T-helper 2 cell treated with Interferon-gamma antibody and Interleukin-4, amounts not matched to agents 5 μg/mL and 100 μg/mL, for 36 hours (primary cell): Measurements from ENCODE around the gene SLC35F1.

ENCODE experiments used
- DNase-seq: peaks from one replicate; pipeline ENCODE4 v3.0.0; 2021; ENCODE audit warnings: low spot score
- H3K27ac Mint-ChIP-seq: one replicate; pipeline ENCODE4 v1.8.0; 2021; ENCODE audit warnings: mild to moderate bottlenecking, mixed read lengths
- H3K27me3 Mint-ChIP-seq: one replicate; pipeline ENCODE4 v1.8.0; 2021; ENCODE audit warnings: low read depth, mixed read lengths
- H3K36me3 Mint-ChIP-seq: one replicate; pipeline ENCODE4 v1.8.0; 2021; ENCODE audit warnings: low read depth, mixed read lengths
- H3K4me1 Mint-ChIP-seq: one replicate; pipeline ENCODE4 v1.8.0; 2021; ENCODE audit warnings: low read depth, mixed read lengths
- H3K4me3 Mint-ChIP-seq: one replicate; pipeline ENCODE4 v1.8.0; 2022; ENCODE audit warnings: mild to moderate bottlenecking, moderate library complexity, mixed read lengths
- H3K9me3 Mint-ChIP-seq: one replicate; pipeline ENCODE4 v1.8.0; 2021; ENCODE audit warnings: mixed read lengths

The SLC35F1 gene

DNA sequence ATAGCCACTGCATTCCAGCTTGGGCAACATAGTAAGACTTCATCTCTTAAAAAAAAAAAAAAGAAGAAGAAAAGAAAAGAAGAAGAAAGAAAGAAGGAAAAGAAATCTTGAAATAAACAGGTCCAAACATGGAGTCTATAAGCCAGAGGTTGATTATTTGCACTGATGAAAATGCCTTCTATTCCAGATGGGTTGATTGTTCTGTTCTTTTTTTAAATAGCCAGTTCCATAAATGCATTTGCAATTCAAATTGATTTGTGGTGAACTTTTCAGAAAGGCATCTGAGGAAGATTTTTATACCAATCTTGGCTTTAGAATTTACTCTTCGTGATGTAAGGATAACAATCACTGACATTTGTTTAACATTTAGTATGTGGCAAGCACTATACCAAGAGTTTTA, 397.3 kb downstream of the SLC35F1 start:
- Mint-ChIP-seq H3K9me3 (no peaks in the 10 kb centered on the region), H3K27ac (no peak overlapping the region), H3K27me3 (peaks cover 2% of the 10 kb centered on the region), H3K36me3 (no peaks in the 10 kb centered on the region), H3K4me3 (no peak overlapping the region), H3K4me1 (no peaks in the 10 kb centered on the region)
- no peak for DNase-seq

DNA sequence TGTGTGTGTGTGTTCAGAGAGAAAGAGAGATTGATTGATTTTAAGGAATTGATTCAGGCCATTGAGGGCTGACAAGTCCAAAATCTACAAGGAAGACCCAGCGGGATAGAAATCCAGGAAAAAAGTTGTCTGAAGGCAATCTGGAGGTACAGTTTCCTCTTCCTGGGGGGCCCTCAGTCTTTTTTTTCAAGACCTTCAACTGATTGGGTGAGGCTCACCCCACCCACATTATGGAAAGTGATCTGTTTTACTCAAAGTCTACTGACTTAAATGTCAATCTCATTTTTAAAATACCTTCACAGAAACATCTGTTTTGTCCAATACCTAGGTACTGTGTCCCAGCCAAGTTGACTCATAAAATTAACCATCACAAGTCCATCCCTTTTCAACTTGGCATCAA, 398.0 kb downstream of the SLC35F1 start:
- Mint-ChIP-seq H3K27ac (no peak overlapping the region), H3K36me3 (no peaks in the 10 kb centered on the region), H3K4me3 (no peak overlapping the region), H3K27me3 (peaks cover 2% of the 10 kb centered on the region), H3K9me3 (no peaks in the 10 kb centered on the region), H3K4me1 (no peaks in the 10 kb centered on the region)
- no peak for DNase-seq

DNA sequence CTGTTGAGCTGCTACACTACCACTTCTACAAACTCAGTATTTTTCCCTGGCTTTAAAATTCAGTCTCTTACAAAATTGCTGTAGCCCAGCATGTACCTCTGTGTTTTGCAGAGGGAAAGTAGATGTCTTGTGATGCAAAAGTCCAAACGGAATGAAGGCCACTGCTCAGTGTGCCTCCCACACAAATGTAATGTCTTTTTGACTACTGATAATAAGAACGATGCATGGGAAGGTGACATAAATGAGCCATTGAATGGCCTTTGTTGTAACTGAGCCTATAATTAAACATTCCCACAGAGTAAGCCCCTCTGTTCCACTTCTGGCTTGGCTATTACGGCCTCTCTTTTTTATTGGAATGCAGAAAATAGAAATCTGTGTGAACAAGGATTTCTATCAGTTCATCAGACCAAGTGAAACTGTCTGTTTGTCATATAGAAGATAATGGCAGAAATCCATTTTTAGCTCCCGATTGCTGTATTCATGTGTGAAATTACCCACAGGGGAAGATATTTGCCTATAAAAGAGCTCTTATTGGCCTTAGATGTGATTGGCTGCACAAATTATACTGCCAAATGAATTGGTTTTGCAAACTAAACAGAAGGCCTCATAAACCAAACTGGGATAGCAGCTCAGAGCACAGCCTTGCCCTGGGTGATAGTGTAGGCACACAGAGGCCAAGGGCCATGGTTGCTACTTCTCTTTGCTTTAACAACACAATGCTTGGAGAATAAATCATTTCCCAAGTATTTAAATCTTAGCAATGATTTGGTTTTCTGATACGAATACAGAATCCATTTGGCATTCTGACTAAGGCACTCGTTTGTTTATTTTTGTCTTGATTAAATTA, 399.6 kb downstream of the SLC35F1 start:
- Mint-ChIP-seq H3K4me3 (no peak overlapping the region), H3K9me3 (no peaks in the 10 kb centered on the region), H3K27ac (no peak overlapping the region), H3K36me3 (no peaks in the 10 kb centered on the region), H3K4me1 (no peaks in the 10 kb centered on the region), H3K27me3 (no peaks in the 10 kb centered on the region)
- no peak for DNase-seq

DNA sequence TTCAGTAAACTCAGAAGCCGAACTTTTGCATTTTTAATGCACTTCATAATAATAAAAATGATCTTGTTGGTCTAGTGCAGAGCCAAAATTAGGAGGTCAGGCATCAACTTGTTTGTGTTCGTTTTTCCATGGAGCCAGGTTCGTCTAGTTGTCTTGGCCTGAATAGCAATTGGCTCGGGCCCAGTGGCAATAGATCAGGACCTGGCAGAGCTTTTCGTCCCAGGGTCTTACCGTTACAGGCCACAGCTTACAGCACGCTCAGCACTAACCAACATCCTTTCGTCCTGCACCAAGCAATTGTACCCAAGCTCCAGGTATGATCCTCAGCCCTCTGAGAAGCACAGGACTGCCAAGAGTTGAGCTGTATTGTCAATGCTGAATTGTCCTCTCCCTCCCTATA, 400.5 kb downstream of the SLC35F1 start:
- Mint-ChIP-seq H3K4me3 (no peak overlapping the region), H3K27ac (no peak overlapping the region), H3K36me3 (no peaks in the 10 kb centered on the region), H3K27me3 (no peaks in the 10 kb centered on the region), H3K4me1 (no peaks in the 10 kb centered on the region), H3K9me3 (no peaks in the 10 kb centered on the region)
- no peak for DNase-seq

DNA sequence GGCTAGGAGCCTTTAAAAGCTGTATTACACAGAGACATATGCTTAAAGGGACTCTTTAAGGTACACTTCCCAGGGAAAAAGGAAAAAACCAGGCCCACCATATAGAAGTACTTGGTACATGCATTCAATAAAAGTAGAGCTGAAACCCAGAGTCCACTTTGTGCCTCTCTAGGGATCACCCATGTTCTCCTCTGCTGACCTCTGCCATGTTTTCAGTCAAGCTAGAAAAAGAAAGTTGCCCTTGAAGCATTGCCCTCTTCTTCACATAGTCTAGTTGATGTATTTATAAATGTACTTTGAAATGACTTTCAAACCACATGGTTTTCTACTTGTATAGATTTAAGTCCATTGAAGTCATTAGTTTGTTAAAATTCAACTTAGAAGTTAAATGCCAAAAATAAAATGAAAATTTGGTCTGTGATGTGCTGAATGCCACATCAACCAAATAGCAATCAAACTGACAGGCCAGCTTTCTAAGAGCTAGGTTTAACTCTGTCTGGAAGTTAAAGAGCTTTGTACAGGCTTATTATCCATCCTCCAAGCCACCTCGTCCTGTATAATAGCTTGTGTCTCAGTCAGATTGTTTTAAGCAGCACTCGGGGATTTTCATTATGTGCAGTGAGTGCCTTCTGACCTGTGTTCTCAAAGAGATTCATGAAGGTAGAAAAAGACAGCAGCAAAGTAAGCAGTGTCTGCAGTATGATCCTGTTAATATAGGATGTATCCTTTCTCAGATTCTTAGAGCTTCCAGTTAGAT, 402.5 kb downstream of the SLC35F1 start:
- no peak for DNase-seq
- H3K27me3 Mint-ChIP-seq = peaks cover 4% of the 10 kb centered on the region
- no peaks in the 10 kb centered on the region for H3K9me3 Mint-ChIP-seq
- H3K36me3 Mint-ChIP-seq = no peaks in the 10 kb centered on the region
- H3K4me1 Mint-ChIP-seq = no peaks in the 10 kb centered on the region
- no peak overlapping the region for H3K4me3 Mint-ChIP-seq
- no peak overlapping the region for H3K27ac Mint-ChIP-seq

DNA sequence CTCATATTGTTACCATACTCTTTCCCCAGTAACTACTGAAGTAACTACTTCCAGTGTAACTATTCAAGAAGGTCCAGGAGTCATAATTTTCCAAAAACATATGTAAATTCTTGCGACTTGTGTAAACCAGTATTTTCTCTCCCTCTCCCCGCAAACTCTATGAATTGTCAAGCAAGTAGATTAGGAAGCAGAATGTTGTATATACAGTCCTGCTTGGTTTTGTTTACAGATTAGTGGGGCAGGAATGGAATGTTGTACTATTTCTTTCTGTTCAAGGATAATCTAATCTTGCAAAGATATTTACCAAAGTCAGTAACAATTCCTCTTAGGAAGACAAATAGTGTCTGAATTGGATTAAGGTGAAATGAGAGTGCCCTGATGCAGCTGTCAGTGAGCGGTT, 406.1 kb downstream of the SLC35F1 start:
- Mint-ChIP-seq H3K4me3 (no peak overlapping the region), H3K27ac (no peak overlapping the region), H3K36me3 (no peaks in the 10 kb centered on the region), H3K4me1 (no peaks in the 10 kb centered on the region), H3K27me3 (peaks cover 6% of the 10 kb centered on the region), H3K9me3 (no peaks in the 10 kb centered on the region)
- DNase-seq = no peak

DNA sequence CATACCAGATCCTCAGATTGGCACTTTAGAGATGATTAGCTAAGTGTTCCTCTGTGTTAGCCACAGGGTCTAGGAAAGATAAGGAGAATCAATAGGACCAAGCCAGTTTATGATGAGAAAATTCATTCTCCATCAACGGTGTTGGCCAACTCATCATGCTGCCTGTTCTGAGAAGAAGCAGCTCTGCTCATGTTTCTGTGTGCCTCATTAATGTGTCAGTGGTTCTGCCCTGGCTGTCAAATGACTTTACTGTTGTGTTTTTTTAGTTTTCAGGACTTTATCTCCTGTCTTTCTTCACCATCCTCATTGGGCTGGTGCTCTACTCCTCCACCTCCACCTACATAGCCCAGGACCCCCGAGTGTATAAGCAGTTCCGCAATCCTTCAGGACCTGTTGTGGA, 406.7 kb downstream of the SLC35F1 start:
- Mint-ChIP-seq H3K36me3 (no peaks in the 10 kb centered on the region), H3K27me3 (peaks cover 6% of the 10 kb centered on the region), H3K4me1 (no peaks in the 10 kb centered on the region), H3K9me3 (no peaks in the 10 kb centered on the region), H3K4me3 (no peak overlapping the region), H3K27ac (no peak overlapping the region)
- no peak for DNase-seq

DNA sequence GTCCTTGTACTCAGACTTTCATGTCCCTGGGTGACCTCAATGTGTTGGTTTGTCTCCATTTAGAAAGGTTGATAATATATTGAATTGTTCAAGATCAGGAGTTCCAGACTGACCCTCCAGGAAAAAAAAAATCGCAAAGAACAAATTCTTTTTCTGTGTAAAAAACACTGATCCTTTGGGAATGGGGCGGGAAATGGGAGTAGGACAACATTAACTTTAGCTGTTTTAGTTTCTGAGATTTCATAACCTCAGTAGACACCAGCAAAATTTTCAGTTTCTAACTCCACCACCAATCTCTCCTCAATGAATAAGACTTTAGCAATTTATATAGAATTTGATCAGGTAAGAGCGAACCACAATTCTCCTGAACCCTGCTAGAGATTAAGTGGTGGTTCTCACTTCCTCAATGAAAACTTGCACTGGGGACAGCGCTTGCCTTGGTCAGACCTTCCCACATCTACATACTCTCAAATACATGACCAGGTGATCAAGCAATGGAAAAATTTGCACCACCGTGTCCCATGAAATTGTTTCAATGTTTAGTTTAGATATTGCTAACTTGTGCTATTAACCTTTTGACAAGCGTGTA, 409.8 kb downstream of the SLC35F1 start:
- H3K27me3 Mint-ChIP-seq = peaks cover 6% of the 10 kb centered on the region

DNA sequence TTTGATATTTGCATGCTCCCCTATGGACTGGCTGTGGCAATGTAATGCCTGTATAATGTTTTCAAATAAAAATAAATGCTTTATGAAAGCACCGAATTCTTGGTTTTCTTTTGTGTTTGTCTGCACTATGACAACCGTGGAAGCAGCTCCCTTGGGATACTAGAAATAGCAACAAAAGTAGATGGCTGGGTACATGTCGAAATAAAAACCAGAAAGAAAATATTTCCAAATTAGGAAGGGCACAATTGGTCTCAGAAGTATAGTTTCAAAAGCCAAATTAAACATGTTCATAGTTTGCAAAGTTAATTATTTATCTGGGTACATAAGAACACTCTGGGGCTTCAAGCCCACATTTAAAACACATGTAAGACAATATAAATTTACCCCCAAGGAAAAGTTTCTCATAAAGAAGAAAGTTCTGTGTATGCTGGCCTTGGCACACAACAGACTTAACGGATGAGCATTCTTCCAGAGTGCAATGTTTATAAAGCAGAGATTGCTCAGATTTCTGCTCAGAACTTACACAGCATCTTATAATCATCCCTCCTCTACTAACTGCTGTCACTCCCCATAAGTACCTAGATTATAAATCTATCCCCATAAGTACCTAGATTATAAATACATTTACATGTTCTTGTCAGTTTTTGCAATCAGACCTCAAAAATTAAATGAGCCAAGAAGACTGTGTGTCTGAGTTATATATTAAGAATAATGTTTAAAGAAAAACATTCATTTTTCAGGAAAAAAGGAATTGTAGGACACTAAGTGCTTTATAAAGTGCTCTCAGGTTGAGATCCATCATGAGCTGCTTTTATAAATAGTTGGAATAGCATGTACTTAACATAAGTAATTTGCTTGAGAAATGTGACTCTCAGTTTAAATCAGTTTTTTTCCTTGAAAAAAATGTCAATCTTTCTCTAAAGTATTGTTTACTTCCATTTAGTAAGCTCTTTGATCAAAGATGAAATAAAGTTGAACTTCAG, 410.8 kb downstream of the SLC35F1 start:
- no peaks in the 10 kb centered on the region for H3K36me3 Mint-ChIP-seq
- no peak for DNase-seq
- H3K4me1 Mint-ChIP-seq = no peaks in the 10 kb centered on the region
- no peak overlapping the region for H3K4me3 Mint-ChIP-seq
- no peaks in the 10 kb centered on the region for H3K9me3 Mint-ChIP-seq
- H3K27me3 Mint-ChIP-seq = peaks cover 8% of the 10 kb centered on the region
- no peak overlapping the region for H3K27ac Mint-ChIP-seq

More for the DNA sequence above, 409.8 kb downstream of the SLC35F1 start:
- H3K4me1 Mint-ChIP-seq = no peaks in the 10 kb centered on the region
- H3K36me3 Mint-ChIP-seq = no peaks in the 10 kb centered on the region
- no peaks in the 10 kb centered on the region for H3K9me3 Mint-ChIP-seq
- no peak overlapping the region for H3K27ac Mint-ChIP-seq
- no peak overlapping the region for H3K4me3 Mint-ChIP-seq
- no peak for DNase-seq

DNA sequence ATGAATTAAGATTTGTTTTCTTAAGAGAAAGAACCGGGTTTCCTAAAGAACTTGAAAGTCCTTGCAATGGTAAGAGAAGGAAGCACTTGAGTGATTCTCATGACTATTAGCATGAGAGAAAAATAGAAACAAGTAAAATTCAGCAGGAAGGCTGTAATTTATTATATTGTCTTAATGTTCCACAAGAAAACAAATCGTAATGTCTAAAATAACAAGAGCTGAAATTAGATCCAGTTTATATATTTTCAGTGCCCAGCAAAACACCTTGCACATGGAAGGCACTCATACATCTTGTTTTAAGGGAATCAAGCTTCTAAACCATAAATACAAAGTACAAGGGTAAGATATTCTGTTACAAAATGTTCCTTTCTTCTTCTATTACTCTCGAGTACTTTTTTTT, 411.6 kb downstream of the SLC35F1 start:
- peaks cover 4% of the 10 kb centered on the region for H3K27me3 Mint-ChIP-seq
- H3K9me3 Mint-ChIP-seq = no peaks in the 10 kb centered on the region
- DNase-seq = no peak
- no peak overlapping the region for H3K4me3 Mint-ChIP-seq
- H3K4me1 Mint-ChIP-seq = no peaks in the 10 kb centered on the region
- H3K36me3 Mint-ChIP-seq = no peaks in the 10 kb centered on the region
- H3K27ac Mint-ChIP-seq = no peak overlapping the region

DNA sequence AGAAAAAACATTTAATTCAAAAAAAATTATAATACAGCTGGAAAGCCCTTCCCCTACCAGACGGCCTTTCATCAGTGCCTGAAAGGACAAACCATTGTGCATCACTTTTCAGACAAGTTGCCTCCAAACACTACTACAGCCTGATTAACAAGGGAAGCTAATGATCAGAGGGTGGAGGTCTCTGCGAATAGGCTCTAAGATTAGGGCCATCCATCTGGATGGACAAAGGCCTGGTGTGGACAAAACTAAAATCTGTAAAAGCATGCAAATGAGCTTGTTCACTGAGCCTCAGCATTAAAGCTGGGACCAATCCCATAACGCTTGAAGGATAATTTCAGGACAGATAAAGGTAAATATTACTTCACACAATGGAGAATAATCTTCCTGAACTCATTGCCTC, 412.4 kb downstream of the SLC35F1 start:
- no peak for DNase-seq
- no peak overlapping the region for H3K27ac Mint-ChIP-seq
- H3K27me3 Mint-ChIP-seq = peaks cover 4% of the 10 kb centered on the region
- H3K4me1 Mint-ChIP-seq = no peaks in the 10 kb centered on the region
- H3K36me3 Mint-ChIP-seq = no peaks in the 10 kb centered on the region
- no peaks in the 10 kb centered on the region for H3K9me3 Mint-ChIP-seq
- H3K4me3 Mint-ChIP-seq = no peak overlapping the region

DNA sequence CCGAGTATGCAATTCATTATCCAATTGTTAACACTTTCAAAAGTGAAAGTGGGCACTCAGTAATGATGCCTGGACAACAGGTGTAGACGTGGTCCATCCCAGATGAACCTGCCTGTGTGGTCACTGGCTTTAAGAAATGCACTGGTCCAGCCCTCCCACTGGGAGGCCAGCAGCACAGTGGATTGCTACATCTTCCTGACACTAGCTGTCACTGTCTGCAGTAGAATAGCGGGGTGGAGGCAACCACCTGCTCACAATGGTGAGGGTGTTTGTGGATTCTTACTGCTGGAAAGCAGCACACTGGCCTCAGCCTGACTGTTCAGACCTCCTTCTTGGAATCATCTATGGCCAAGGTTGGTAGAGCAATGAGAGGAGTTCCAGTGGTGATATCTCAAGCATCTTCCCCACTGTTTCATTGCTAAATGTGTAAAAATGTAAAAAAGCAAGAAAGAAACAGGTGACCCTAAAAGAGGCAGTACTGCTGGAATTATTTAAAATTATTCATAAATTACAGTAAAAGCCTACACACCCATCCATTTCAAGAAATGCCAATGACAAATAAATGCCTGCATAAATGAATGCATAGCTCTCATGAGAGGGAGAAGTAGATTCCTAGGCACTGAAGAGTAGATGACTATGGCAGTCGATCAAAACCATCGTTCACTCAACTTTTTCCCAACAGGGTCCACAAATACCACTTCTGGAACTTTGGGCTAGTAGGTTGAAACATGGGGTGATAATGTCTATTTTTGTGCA, 413.0 kb downstream of the SLC35F1 start:
- Mint-ChIP-seq H3K4me3 (no peak overlapping the region), H3K36me3 (no peaks in the 10 kb centered on the region), H3K9me3 (no peaks in the 10 kb centered on the region), H3K27me3 (peaks cover 4% of the 10 kb centered on the region), H3K27ac (no peak overlapping the region), H3K4me1 (no peaks in the 10 kb centered on the region)
- no peak for DNase-seq

DNA sequence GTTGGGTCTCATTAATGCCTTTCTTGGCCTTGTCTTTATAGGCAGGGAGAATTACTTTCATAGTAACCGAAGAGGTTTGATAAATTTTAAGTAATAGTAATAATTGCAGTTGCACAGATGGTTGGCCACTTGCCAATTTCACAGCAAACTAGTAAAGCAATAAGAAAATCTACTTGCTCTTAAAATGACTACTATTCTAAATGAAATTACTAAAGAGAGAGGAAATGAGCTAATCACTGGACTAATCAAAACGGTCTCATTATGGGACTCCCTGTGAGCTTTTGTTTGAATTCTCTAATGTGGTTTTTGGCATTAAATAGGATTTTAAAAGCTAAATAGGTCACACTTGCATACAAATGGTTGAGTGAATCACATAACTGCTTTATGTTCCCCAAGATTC, 413.6 kb downstream of the SLC35F1 start:
- no peak overlapping the region for H3K4me3 Mint-ChIP-seq
- H3K9me3 Mint-ChIP-seq = no peaks in the 10 kb centered on the region
- no peaks in the 10 kb centered on the region for H3K36me3 Mint-ChIP-seq
- H3K27ac Mint-ChIP-seq = no peak overlapping the region
- no peaks in the 10 kb centered on the region for H3K4me1 Mint-ChIP-seq
- peaks cover 4% of the 10 kb centered on the region for H3K27me3 Mint-ChIP-seq
- DNase-seq = no peak
